Subcutaneous adipose tissue (tissue), 4 donors: ENCODE measurements around the gene GAB1. TPM values are rescaled to one million over a fixed set of nuclear protein-coding genes. Genes with fewer than 3 reads are reported as not detected.

Experiments
- CTCF ChIP-seq: fragments of 450-650 bp; IDR thresholded peaks from one replicate; pipeline ENCODE4 v1.5.1; 2016; ENCODE audit warnings: low read depth, mild to moderate bottlenecking, control low read depth, antibody characterized with exemption, moderate library complexity
- total RNA-seq, 4 donors: library from RNA; depleted of rRNA; stranded (reverse); fragments of >200 nt; gene quantifications; one replicate each; pipeline ENCODE4 v1.1.0, GENCODE V29; 2016

Gene GAB1
- total RNA-seq, 4 donors from 2014 or later, result 21.8 to 41.3 (median 31.7) TPM

- no peak for TF ChIP-seq CTCF
These were observed 1.1 kb downstream of the GAB1 start for GRCh38 chr4:143337600-143338287.

- TF ChIP-seq CTCF, result no peak
These were observed 1.6 kb downstream of the GAB1 start for GRCh38 chr4:143338313-143338712.

GRCh38 chr4:143339497-143339896 lies 2.8 kb downstream of the GAB1 start:
- TF ChIP-seq CTCF, result no peak

- no peak for TF ChIP-seq CTCF
These were observed 4.6 kb downstream of the GAB1 start for GRCh38 chr4:143341186-143341755.

- TF ChIP-seq CTCF, result no peak
These were observed 6.7 kb downstream of the GAB1 start for GRCh38 chr4:143343276-143343831.

GRCh38 chr4:143344041-143344440 lies 7.4 kb downstream of the GAB1 start:
- no peak for TF ChIP-seq CTCF

GRCh38 chr4:143344774-143345173 lies 8.1 kb downstream of the GAB1 start:
- no peak for TF ChIP-seq CTCF
